HL-60/S4 treated with retinoic acid at 250 ng/mL for 4 days and 3 days (cell line): ENCODE data around the gene TDP1.

ENCODE experiments used
- in situ Hi-C: fragments of 300-500 bp; cut with MboI; formaldehyde crosslinking; loops from 2 replicates; pipeline ENCODE4 v1.7.0; 2022; ENCODE audit warnings: low sequenced_read_pairs

Gene TDP1

GRCh38 chr14:89955745-89956660 is at the start of gene TDP1:
Gene TDP1 (plus strand): TSS chr14:89955927. CDS start chr14:89963115, 7,188 bp downstream.
- in situ Hi-C loops, result no loop called here

- in situ Hi-C loops, result loop anchor here (25.0 kb wide), 4 partner anchors 494 to 1419 kb away; partner anchors contain the start of gene FOXN3
Observed at GRCh38 chr14:89906000-89906399, 49.7 kb upstream of the TDP1 start.

- in situ Hi-C loops, result loop anchor here (25.0 kb wide), 4 partner anchors 495 to 1420 kb away; partner anchors contain the start of gene FOXN3
Observed at GRCh38 chr14:89907655-89908054, 48.1 kb upstream of the TDP1 start.

- in situ Hi-C loops, result loop anchor here (25.0 kb wide), 4 partner anchors 497 to 1422 kb away; partner anchors contain the start of gene FOXN3
Observed at GRCh38 chr14:89908712-89909450, 46.8 kb upstream of the TDP1 start.

- in situ Hi-C loops, result loop anchor here (25.0 kb wide), 4 partner anchors 497 to 1422 kb away; partner anchors contain the start of gene FOXN3
Observed at GRCh38 chr14:89909586-89909985, 46.1 kb upstream of the TDP1 start.

GRCh38 chr14:89910691-89911009 is 45.1 kb upstream of the TDP1 start:
- in situ Hi-C loops, result loop anchor here (25.0 kb wide), 4 partner anchors 498 to 1423 kb away; partner anchors contain the start of gene FOXN3

- in situ Hi-C loops, result loop anchor here (25.0 kb wide), 4 partner anchors 499 to 1424 kb away; partner anchors contain the start of gene FOXN3
Observed at GRCh38 chr14:89911010-89911919, 44.5 kb upstream of the TDP1 start.

GRCh38 chr14:89912221-89912620 is 43.5 kb upstream of the TDP1 start:
- in situ Hi-C loops, result loop anchor here (25.0 kb wide), 4 partner anchors 500 to 1425 kb away; partner anchors contain the start of gene FOXN3

GRCh38 chr14:89912667-89913211 is 43.0 kb upstream of the TDP1 start:
- in situ Hi-C loops, result loop anchor here (25.0 kb wide), 4 partner anchors 500 to 1425 kb away; partner anchors contain the start of gene FOXN3

- in situ Hi-C loops, result loop anchor here (25.0 kb wide), 4 partner anchors 503 to 1428 kb away; partner anchors contain the start of gene FOXN3
Observed at GRCh38 chr14:89915114-89915878, 40.4 kb upstream of the TDP1 start.

- in situ Hi-C loops, result loop anchor here (25.0 kb wide), 4 partner anchors 506 to 1431 kb away; partner anchors contain the start of gene FOXN3
Observed at GRCh38 chr14:89918721-89919120, 37.0 kb upstream of the TDP1 start.

GRCh38 chr14:89920056-89920455 is 35.7 kb upstream of the TDP1 start:
- in situ Hi-C loops, result loop anchor here (25.0 kb wide), 4 partner anchors 508 to 1433 kb away; partner anchors contain the start of gene FOXN3

GRCh38 chr14:89921346-89921745 is 34.4 kb upstream of the TDP1 start:
- in situ Hi-C loops, result loop anchor here (25.0 kb wide), 4 partner anchors 509 to 1434 kb away; partner anchors contain the start of gene FOXN3

GRCh38 chr14:89922031-89922907 is 33.5 kb upstream of the TDP1 start:
- in situ Hi-C loops, result loop anchor here (25.0 kb wide), 4 partner anchors 510 to 1435 kb away; partner anchors contain the start of gene FOXN3

- in situ Hi-C loops, result loop anchor here (25.0 kb wide), 4 partner anchors 512 to 1437 kb away; partner anchors contain the start of gene FOXN3
Observed at GRCh38 chr14:89924268-89924667, 31.5 kb upstream of the TDP1 start.

- in situ Hi-C loops, result no loop called here
Observed at GRCh38 chr14:89926694-89927093, 29.0 kb upstream of the TDP1 start.

- in situ Hi-C loops, result no loop called here
Observed at GRCh38 chr14:89927186-89927865, 28.4 kb upstream of the TDP1 start.
